ENCODE results near the gene SGMS2.

DNA sequence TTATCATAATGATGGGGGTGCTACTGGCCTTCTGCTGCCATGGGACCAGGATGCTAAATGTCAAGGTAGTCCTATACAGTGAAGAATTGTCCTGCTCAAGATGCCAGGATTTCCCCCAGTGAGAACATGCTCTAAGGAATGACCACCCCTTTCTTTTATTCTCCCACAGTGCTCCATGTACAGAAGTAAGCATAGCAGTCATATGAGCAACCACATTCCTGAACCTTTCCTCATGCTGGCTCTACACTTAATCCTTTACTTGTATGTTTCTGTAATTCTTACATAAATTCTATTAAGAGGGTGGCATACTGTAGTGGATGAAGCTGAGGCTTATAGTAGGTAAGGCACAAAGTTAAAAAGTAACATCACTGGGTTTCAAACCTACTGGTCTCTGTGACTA lies 126.8 kb downstream of the SGMS2 start:
- TF ChIP-seq POLR2A (IDR thresholded peaks at IDR 0.05): no peak
- TF ChIP-seq, protein P1, sequence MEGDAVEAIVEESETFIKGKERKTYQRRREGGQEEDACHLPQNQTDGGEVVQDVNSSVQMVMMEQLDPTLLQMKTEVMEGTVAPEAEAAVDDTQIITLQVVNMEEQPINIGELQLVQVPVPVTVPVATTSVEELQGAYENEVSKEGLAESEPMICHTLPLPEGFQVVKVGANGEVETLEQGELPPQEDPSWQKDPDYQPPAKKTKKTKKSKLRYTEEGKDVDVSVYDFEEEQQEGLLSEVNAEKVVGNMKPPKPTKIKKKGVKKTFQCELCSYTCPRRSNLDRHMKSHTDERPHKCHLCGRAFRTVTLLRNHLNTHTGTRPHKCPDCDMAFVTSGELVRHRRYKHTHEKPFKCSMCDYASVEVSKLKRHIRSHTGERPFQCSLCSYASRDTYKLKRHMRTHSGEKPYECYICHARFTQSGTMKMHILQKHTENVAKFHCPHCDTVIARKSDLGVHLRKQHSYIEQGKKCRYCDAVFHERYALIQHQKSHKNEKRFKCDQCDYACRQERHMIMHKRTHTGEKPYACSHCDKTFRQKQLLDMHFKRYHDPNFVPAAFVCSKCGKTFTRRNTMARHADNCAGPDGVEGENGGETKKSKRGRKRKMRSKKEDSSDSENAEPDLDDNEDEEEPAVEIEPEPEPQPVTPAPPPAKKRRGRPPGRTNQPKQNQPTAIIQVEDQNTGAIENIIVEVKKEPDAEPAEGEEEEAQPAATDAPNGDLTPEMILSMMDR (IDR thresholded peaks at IDR 0.05): no peak
